ENCODE results near the gene FBXL15.

Gene FBXL15

GRCh38 chr10:102460836-102461186 is 40.2 kb downstream of the FBXL15 start:
- TF ChIP-seq HDGF (IDR thresholded peaks at IDR 0.05; ENCODE audit: borderline replicate concordance) = 0 out of 2 replicates have a peak, but pooled peaks have one; percentile 43
- no peak for TF ChIP-seq BHLHE40 (IDR thresholded peaks at IDR 0.05; ENCODE audit: borderline replicate concordance)
- DNase-seq (ENCODE audit: extremely low spot score) = no peak
- POLR2A ChIA-PET = interaction anchor here (0.9 to 4.9 kb wide), 5 partner anchors 10 to 40 kb away, joined by 4 to 101 read pairs (median 5); partner anchors contain the start of genes C10orf95, CUEDC2 and FBXL15
- CTCF ChIA-PET = no interaction called here

DNA sequence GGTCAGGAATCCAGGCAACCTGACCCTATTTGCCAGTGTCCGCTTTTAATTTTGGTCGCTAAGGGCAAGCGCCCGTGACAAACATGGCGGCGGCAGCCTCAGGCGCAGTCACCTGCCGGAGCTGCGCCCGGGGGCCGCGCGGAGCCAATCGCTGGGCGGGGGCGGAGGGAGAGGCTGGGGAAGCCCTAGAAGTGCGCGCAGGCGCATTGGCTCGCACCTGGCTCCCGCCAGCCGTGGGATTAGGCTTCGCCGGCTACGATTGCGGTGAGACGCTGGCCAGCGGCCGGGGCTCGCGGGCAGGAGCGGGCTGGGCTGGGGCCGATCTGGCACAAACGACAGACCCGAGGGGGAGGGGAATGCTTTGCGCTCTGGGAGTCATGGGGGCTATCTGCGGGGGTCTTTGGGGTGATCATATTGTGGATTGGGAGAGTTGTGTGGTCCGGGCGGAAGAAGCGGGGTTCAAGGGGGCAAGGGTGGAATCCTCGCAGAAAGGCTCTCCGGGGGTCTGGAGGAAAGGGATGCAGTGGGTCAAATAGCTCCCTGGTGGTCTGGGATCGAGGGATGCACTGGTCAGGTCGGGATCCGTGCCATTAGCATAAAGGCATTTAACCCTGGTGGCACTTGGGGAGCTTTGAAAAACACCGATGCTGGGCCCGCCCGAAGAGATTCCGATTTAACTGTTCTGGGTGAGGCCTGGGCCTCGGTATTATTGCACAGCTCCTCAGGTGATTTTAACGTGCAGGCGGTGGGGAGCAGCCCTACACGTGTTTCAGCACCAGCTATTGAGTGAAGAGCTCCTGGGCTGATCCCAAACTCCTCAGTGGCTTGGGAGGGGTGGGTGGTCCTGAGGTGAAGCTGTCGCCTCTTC is 40.8 kb downstream of the FBXL15 start:
- POLR2A ChIA-PET = interaction anchor here (0.6 to 4.9 kb wide), 13 partner anchors 10 to 62 kb away, joined by 3 to 101 read pairs (median 4); partner anchors contain the start of genes C10orf95, CUEDC2 and FBXL15
- no peak for TF ChIP-seq CTBP1 (IDR thresholded peaks at IDR 0.05; ENCODE audit: borderline replicate concordance)
- TF ChIP-seq LEF1 (IDR thresholded peaks at IDR 0.05; ENCODE audit: borderline replicate concordance) = no peak
- TF ChIP-seq FOXA1 (IDR thresholded peaks at IDR 0.05) = no peak
- TF ChIP-seq FOXM1 (IDR thresholded peaks at IDR 0.05; ENCODE audit: borderline replicate concordance) = peak; percentile 11; the same call in 1 of the 2 replicates
- TF ChIP-seq L3MBTL2 (conservative IDR thresholded peaks at IDR 0.05) = peak; percentile 87
- TF ChIP-seq SP1 (IDR thresholded peaks at IDR 0.05) = no peak
- TF ChIP-seq PKNOX1 (IDR thresholded peaks at IDR 0.05) = no peak
- peak; percentile 100 for DNase-seq (ENCODE audit: extremely low spot score)
- CTCF ChIA-PET = interaction anchor here (1.0 to 2.8 kb wide), 3 partner anchors 9 to 230 kb away, joined by 3 to 24 read pairs (median 3); partner anchors contain the start of gene C10orf95

DNA sequence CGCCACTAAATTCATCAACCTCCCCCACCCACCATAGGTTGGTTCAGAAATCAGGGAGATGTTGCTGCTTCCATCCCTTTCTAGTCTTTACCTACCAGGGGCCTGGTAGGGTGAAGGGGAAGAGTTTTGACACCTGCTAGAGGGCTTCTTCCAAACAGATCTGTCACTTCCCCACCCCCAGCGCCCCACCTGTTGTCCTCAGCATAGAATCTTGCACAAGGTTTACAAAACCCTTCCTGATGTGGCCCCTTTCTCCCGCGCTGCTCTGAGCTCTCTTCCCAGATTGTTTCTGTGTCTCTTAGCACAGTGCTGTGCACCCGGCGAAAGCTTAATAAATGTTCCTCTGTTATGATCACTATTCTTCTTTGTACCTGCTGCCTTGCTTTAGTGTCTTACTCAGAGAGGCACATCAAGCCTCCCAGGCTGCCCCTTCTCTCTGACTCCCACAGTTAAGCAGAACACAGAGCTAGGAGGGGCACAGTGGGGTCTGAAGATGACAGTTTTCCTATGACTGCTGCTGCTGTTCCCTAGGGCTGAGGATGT is 41.9 kb downstream of the FBXL15 start:
- CTCF ChIA-PET = interaction anchor here (0.7 to 2.8 kb wide), 5 partner anchors 10 to 63 kb away, joined by 3 to 24 read pairs (median 3); partner anchors contain the start of gene C10orf95
- DNase-seq (ENCODE audit: extremely low spot score) = no peak
- POLR2A ChIA-PET = interaction anchor here (0.6 to 4.9 kb wide), 12 partner anchors 9 to 514 kb away, joined by 3 to 101 read pairs (median 4); partner anchors contain the start of genes C10orf95, CUEDC2, FBXL15 and SUFU
- no peak for TF ChIP-seq ELF4 (IDR thresholded peaks at IDR 0.05)
- TF ChIP-seq ARNT (IDR thresholded peaks at IDR 0.05) = no peak
- no peak for TF ChIP-seq FOXM1 (IDR thresholded peaks at IDR 0.05; ENCODE audit: borderline replicate concordance)
- TF ChIP-seq CTBP1 (IDR thresholded peaks at IDR 0.05; ENCODE audit: borderline replicate concordance) = no peak
- TF ChIP-seq L3MBTL2 (conservative IDR thresholded peaks at IDR 0.05) = no peak
- TF ChIP-seq NFRKB (IDR thresholded peaks at IDR 0.05) = no peak
- no peak for TF ChIP-seq ZNF384 (IDR thresholded peaks at IDR 0.05)
- no peak for TF ChIP-seq TARDBP (IDR thresholded peaks at IDR 0.05)
- TF ChIP-seq LEF1 (IDR thresholded peaks at IDR 0.05; ENCODE audit: borderline replicate concordance) = no peak
- no peak for TF ChIP-seq FOXA1 (IDR thresholded peaks at IDR 0.05)
- no peak for TF ChIP-seq HDGF (IDR thresholded peaks at IDR 0.05; ENCODE audit: borderline replicate concordance)
- no peak for TF ChIP-seq SUZ12 (IDR thresholded peaks at IDR 0.05)
- TF ChIP-seq FOXK2 (IDR thresholded peaks at IDR 0.05) = no peak
- no peak for TF ChIP-seq BHLHE40 (IDR thresholded peaks at IDR 0.05; ENCODE audit: borderline replicate concordance)
- no peak for TF ChIP-seq SP1 (IDR thresholded peaks at IDR 0.05)
- no peak for TF ChIP-seq PKNOX1 (IDR thresholded peaks at IDR 0.05)

- no peak for DNase-seq (ENCODE audit: extremely low spot score)
- TF ChIP-seq CTBP1 (IDR thresholded peaks at IDR 0.05; ENCODE audit: borderline replicate concordance) (no peak), PKNOX1 (IDR thresholded peaks at IDR 0.05) (no peak)
- ChIA-PET CTCF (interaction anchor here (2.8 kb wide), 1 partner anchor 11 kb away, joined by 24 read pairs; the partner anchor contains the start of gene C10orf95), POLR2A (interaction anchor here (3.6 to 4.9 kb wide), 3 partner anchors 13 to 43 kb away, joined by 23 to 101 read pairs (median 41); partner anchors contain the start of genes C10orf95, CUEDC2 and FBXL15)
These were observed 43.3 kb downstream of the FBXL15 start for GRCh38 chr10:102463983-102464382.

GRCh38 chr10:102465466-102465865 is 44.8 kb downstream of the FBXL15 start:
- ChIA-PET POLR2A (interaction anchor here (1.1 to 3.2 kb wide), 2 partner anchors 15 to 33 kb away, joined by 4 to 11 read pairs; partner anchors contain the start of gene CUEDC2), CTCF (interaction anchor here (0.9 kb wide), 1 partner anchor 13 kb away, joined by 3 read pairs; no protein-coding TSS in a partner anchor)
- TF ChIP-seq TARDBP (IDR thresholded peaks at IDR 0.05) (no peak), BHLHE40 (IDR thresholded peaks at IDR 0.05; ENCODE audit: borderline replicate concordance) (no peak), ARNT (IDR thresholded peaks at IDR 0.05) (no peak), FOXA1 (IDR thresholded peaks at IDR 0.05) (no peak), CTBP1 (IDR thresholded peaks at IDR 0.05; ENCODE audit: borderline replicate concordance) (no peak)
- no peak for DNase-seq (ENCODE audit: extremely low spot score)

- POLR2A ChIA-PET = interaction anchor here (3.2 kb wide), 1 partner anchor 35 kb away, joined by 11 read pairs; the partner anchor contains the start of gene CUEDC2
- TF ChIP-seq BHLHE40 (IDR thresholded peaks at IDR 0.05; ENCODE audit: borderline replicate concordance) = no peak
- no peak for TF ChIP-seq FOXK2 (IDR thresholded peaks at IDR 0.05)
- no peak for TF ChIP-seq TARDBP (IDR thresholded peaks at IDR 0.05)
- TF ChIP-seq LEF1 (IDR thresholded peaks at IDR 0.05; ENCODE audit: borderline replicate concordance) = no peak
- TF ChIP-seq HDGF (IDR thresholded peaks at IDR 0.05; ENCODE audit: borderline replicate concordance) = no peak
- TF ChIP-seq FOXM1 (IDR thresholded peaks at IDR 0.05; ENCODE audit: borderline replicate concordance) = no peak
- TF ChIP-seq ELF4 (IDR thresholded peaks at IDR 0.05) = no peak
- no peak for TF ChIP-seq FOXA1 (IDR thresholded peaks at IDR 0.05)
- no peak for TF ChIP-seq L3MBTL2 (conservative IDR thresholded peaks at IDR 0.05)
- TF ChIP-seq ARNT (IDR thresholded peaks at IDR 0.05) = no peak
- no peak for TF ChIP-seq NFRKB (IDR thresholded peaks at IDR 0.05)
- no peak for TF ChIP-seq SP1 (IDR thresholded peaks at IDR 0.05)
- TF ChIP-seq PKNOX1 (IDR thresholded peaks at IDR 0.05) = no peak
- no peak for TF ChIP-seq CTBP1 (IDR thresholded peaks at IDR 0.05; ENCODE audit: borderline replicate concordance)
- TF ChIP-seq SUZ12 (IDR thresholded peaks at IDR 0.05) = no peak
- no peak for TF ChIP-seq ZNF384 (IDR thresholded peaks at IDR 0.05)
These were observed 46.7 kb downstream of the FBXL15 start for GRCh38 chr10:102467318-102467717.

More at GRCh38 chr10:102467318-102467717, 46.7 kb downstream of the FBXL15 start:
- no peak for DNase-seq (ENCODE audit: extremely low spot score)
- CTCF ChIA-PET = no interaction called here
